HepG2 (cell line): ENCODE measurements around the gene MRPL43. TPM values are rescaled to one million over a fixed set of nuclear protein-coding genes. Genes with fewer than 3 reads are reported as not detected.
A peak's percentile ranks its signal among the peaks of the same experiment; 100 is the strongest.

Source experiments
- ATAD3A ChIP-seq: sonication (generic); formaldehyde crosslinking; IDR thresholded peaks from 2 replicates; pipeline ENCODE4 v1.4.0; 2020; ENCODE audit warnings: missing genetic modification reagents
- ATF7-NPFF ChIP-seq: sonication (generic); formaldehyde crosslinking; IDR thresholded peaks from 2 replicates; pipeline ENCODE4 v1.8.1; 2023; ENCODE audit warnings: mild to moderate bottlenecking, low read depth, missing genetic modification reagents, moderate library complexity
- CHD2 ChIP-seq: IDR thresholded peaks from 2 replicates; pipeline ENCODE4 v1.6.1; 2011; ENCODE audit warnings: low read depth, low read length, improper control_type of control experiment
- DPF2 ChIP-seq: sonication (generic); formaldehyde crosslinking; IDR thresholded peaks from 2 replicates; pipeline ENCODE4 v1.4.0; 2020; ENCODE audit warnings: mild to moderate bottlenecking, low read depth, missing genetic modification reagents, borderline replicate concordance
- ELK4 ChIP-seq: sonication (generic); formaldehyde crosslinking; IDR thresholded peaks from 2 replicates; pipeline ENCODE4 v1.9.0; 2021; ENCODE audit warnings: missing genetic modification reagents, borderline replicate concordance
- GFI1 ChIP-seq: sonication (generic); formaldehyde crosslinking; IDR thresholded peaks from 2 replicates; pipeline ENCODE4 v1.5.0; 2020; ENCODE audit warnings: missing genetic modification reagents, mild to moderate bottlenecking, borderline replicate concordance
- HES4 ChIP-seq: sonication (generic); formaldehyde crosslinking; IDR thresholded peaks from 2 replicates; pipeline ENCODE4 v1.9.0; 2021; ENCODE audit warnings: mild to moderate bottlenecking, missing genetic modification reagents, borderline replicate concordance
- HMG20A ChIP-seq: IDR thresholded peaks from 2 replicates; pipeline ENCODE4 v1.6.1; 2016; ENCODE audit warnings: borderline replicate concordance
- KAT7 ChIP-seq: IDR thresholded peaks from 2 replicates; pipeline ENCODE4 v1.6.1; 2018; ENCODE audit warnings: borderline replicate concordance, missing compliant biosample characterization
- MAFF ChIP-seq: IDR thresholded peaks from 2 replicates; pipeline ENCODE4 v1.6.1; 2011; ENCODE audit warnings: low read depth, low read length, improper control_type of control experiment
- MIER3 ChIP-seq: IDR thresholded peaks from 2 replicates; pipeline ENCODE4 v1.6.1; 2016; ENCODE audit warnings: missing compliant biosample characterization, borderline replicate concordance
- MIXL1 ChIP-seq: IDR thresholded peaks from 2 replicates; pipeline ENCODE4 v1.6.1; 2016
- MTF1 ChIP-seq: sonication (generic); formaldehyde crosslinking; IDR thresholded peaks from 2 replicates; pipeline ENCODE4 v1.5.0; 2020; ENCODE audit warnings: missing genetic modification reagents
- NFKBIZ ChIP-seq: IDR thresholded peaks from 2 replicates; pipeline ENCODE4 v1.6.1; 2018; ENCODE audit warnings: missing genetic modification reagents, missing compliant biosample characterization
- NR2F6 ChIP-seq, 2 experiments: IDR thresholded peaks; 2 replicates each; pipeline ENCODE4 v1.6.1; 2016; ENCODE audit warnings: antibody characterized with exemption in 1 of 2, mild to moderate bottlenecking in 1 of 2
- PCBP2 ChIP-seq: fragments of 200-400 bp; formaldehyde crosslinking; optimal IDR thresholded peaks from 2 replicates; pipeline ENCODE3; 2018; ENCODE audit warnings: low read length, low read depth; ENCODE audit not compliant: poor library complexity, severe bottlenecking
- PRDM10 ChIP-seq: sonication (generic); formaldehyde crosslinking; IDR thresholded peaks from 2 replicates; pipeline ENCODE4 v1.4.0; 2020; ENCODE audit warnings: low read depth, missing genetic modification reagents
- SCMH1 ChIP-seq: sonication (generic); formaldehyde crosslinking; IDR thresholded peaks from 2 replicates; pipeline ENCODE4 v1.9.0; 2021; ENCODE audit warnings: missing genetic modification reagents, mild to moderate bottlenecking, borderline replicate concordance
- SUZ12 ChIP-seq: fragments of 150-350 bp; IDR thresholded peaks from 2 replicates; pipeline ENCODE4 v1.6.1; 2014; ENCODE audit warnings: low read depth, low read length
- TEF ChIP-seq: sonication (generic); formaldehyde crosslinking; IDR thresholded peaks from 2 replicates; pipeline ENCODE4 v1.5.0; 2020; ENCODE audit warnings: missing genetic modification reagents
- ZBTB33 ChIP-seq: sonication (generic); formaldehyde crosslinking; IDR thresholded peaks from 2 replicates; pipeline ENCODE4 v1.4.0; 2020; ENCODE audit warnings: missing genetic modification reagents
- ZNF251 ChIP-seq: sonication (generic); formaldehyde crosslinking; IDR thresholded peaks from 2 replicates; pipeline ENCODE4 v1.9.0; 2021; ENCODE audit warnings: mild to moderate bottlenecking, missing genetic modification reagents
- ZNF383 ChIP-seq: sonication (generic); formaldehyde crosslinking; IDR thresholded peaks from 2 replicates; pipeline ENCODE4 v1.4.0; 2020; ENCODE audit warnings: missing genetic modification reagents, mild to moderate bottlenecking, borderline replicate concordance
- ZNF543 ChIP-seq: sonication (generic); formaldehyde crosslinking; IDR thresholded peaks from 2 replicates; pipeline ENCODE4 v1.4.0; 2020; ENCODE audit warnings: mild to moderate bottlenecking, missing genetic modification reagents
- ZNF792 ChIP-seq: IDR thresholded peaks from 2 replicates; pipeline ENCODE4 v1.6.1; 2016
- polyA plus RNA-seq, 8 experiments: library from polyadenylated mRNA; depleted of rRNA in 3 of 8; stranded (reverse) in 7 of 8; unstranded in 1 of 8; fragments of >200 nt; fragmentation: Illumina TruSeq in 4 of 8; extraction: Trizol in 4 of 8; gene quantifications; 2 replicates each; pipeline versions ENCODE4 v1.2.1 to v1.2.3, GENCODE V29; 2011 to 2016; ENCODE audit warnings: low read depth in 4 of 8, missing spikeins in 1 of 8, mixed read lengths in 1 of 8; ENCODE audit not compliant: insufficient read depth in 1 of 8
- total RNA-seq, 5 experiments: library from RNA; depleted of rRNA; stranded (reverse); fragments of >200 nt; fragmentation: Illumina TruSeq; extraction: Trizol; gene quantifications; 2 replicates each; pipeline ENCODE4 v1.2.3, GENCODE V29; 2016; ENCODE audit warnings: low read depth in 1 of 5

MRPL43 gene
- total and polyA plus RNA-seq, 2 of the 13 experiments (the other 11 are each of a cell fraction or from before 2014, with no cell fraction given), result 71.0 to 73.7 TPM

GRCh38 chr10:100986623-100986951 lies 710 bp downstream of the MRPL43 start (continued):
- TF ChIP-seq PRDM10 (CRISPR knock-in tag) (no peak), MIER3 (CRISPR knock-in tag) (0 out of 2 replicates have a peak, but pooled peaks have one; percentile 17), GFI1 (no peak), ZNF543 (CRISPR knock-in tag) (no peak), HES4 (CRISPR knock-in tag) (peak; percentile 59; the same call in 1 of the 2 replicates), NR2F6 (IDR thresholded peaks at IDR 0.05) (no peak), NR2F6 (CRISPR knock-in tag; IDR thresholded peaks at IDR 0.05) (no peak), ZNF792 (CRISPR knock-in tag) (peak; percentile 28; the same call in 1 of the 2 replicates), CHD2 (no peak), DPF2 (CRISPR knock-in tag) (no peak), ZNF251 (no peak), MTF1 (CRISPR knock-in tag) (no peak), HMG20A (CRISPR knock-in tag) (no peak), MIXL1 (peak; percentile 26; the same call in 1 of the 2 replicates), PCBP2 (no peak), ATF7-NPFF (CRISPR knock-in tag) (0 out of 2 replicates have a peak, but pooled peaks have one; percentile 34), ZBTB33 (no peak), ELK4 (CRISPR knock-in tag) (no peak), SUZ12 (no peak), ATAD3A (no peak), NFKBIZ (CRISPR knock-in tag) (no peak), TEF (peak; percentile 9; the same call in 1 of the 2 replicates), KAT7 (CRISPR knock-in tag) (0 out of 2 replicates have a peak, but pooled peaks have one; percentile 23), MAFF (no peak), SCMH1 (CRISPR knock-in tag) (no peak), ZNF383 (CRISPR knock-in tag) (no peak)
